A673 (cell line): ENCODE results near the gene SELENOI. TPM values are rescaled to one million over a fixed set of nuclear protein-coding genes. Genes with fewer than 3 reads are reported as not detected.
"Not testable (repeated sequence)": the region's sequence is repeated elsewhere in the genome, so short reads cannot be mapped to it uniquely, and the experiment has no call there.

Experiments used
- BruUV-seq: library from RNA; stranded (reverse); fragments of 400-500 nt; replicated peaks from 2 replicates; lab custom pipeline; 2021; lab: Mats Ljungman, UMichigan
- CTCF ChIA-PET: fragments of 300-600 bp; sonication (Branson Sonifier 250); formaldehyde crosslinking; loops from one replicate; lab custom pipeline; 2022; ENCODE audit warnings: antibody characterized with exemption; lab: Charles Lee
- POLR2A ChIA-PET: fragments of 300-600 bp; sonication (Branson Sonifier 250); formaldehyde crosslinking; loops from one replicate; lab custom pipeline; 2022; ENCODE audit warnings: antibody characterized with exemption; ENCODE audit not compliant: low non-redundant PET; lab: Charles Lee
- DNase-seq: peaks from one replicate; pipeline ENCODE4 v3.0.0-alpha.2; 2015; ENCODE audit warnings: low spot score
- H3K27ac ChIP-seq: fragments of 200-600 bp; sonication (generic); 2 replicates; pipeline ENCODE4 v1.5.1; 2016; ENCODE audit warnings: mixed run types, low read depth, mild to moderate bottlenecking, mixed read lengths, antibody characterized with exemption, low read length; ENCODE audit not compliant: poor library complexity, severe bottlenecking
- H3K27me3 ChIP-seq: fragments of 200-600 bp; sonication (generic); replicated peaks from 2 replicates; pipeline ENCODE4 v1.6.1; 2017; ENCODE audit warnings: mixed run types, low read depth, mild to moderate bottlenecking, mixed read lengths, antibody characterized with exemption, low read length; ENCODE audit not compliant: insufficient read depth, poor library complexity
- H3K36me3 ChIP-seq: fragments of 200-600 bp; sonication (generic); 2 replicates; pipeline ENCODE4 v1.6.1; 2016; ENCODE audit warnings: mixed run types, mild to moderate bottlenecking, mixed read lengths, antibody characterized with exemption, low read length; ENCODE audit not compliant: insufficient read depth, poor library complexity, severe bottlenecking
- H3K4me1 ChIP-seq: fragments of 200-600 bp; sonication (generic); 2 replicates; pipeline ENCODE4 v1.6.1; 2017; ENCODE audit warnings: mixed run types, mild to moderate bottlenecking, mixed read lengths, antibody characterized with exemption, low read length; ENCODE audit not compliant: insufficient read depth, poor library complexity, severe bottlenecking
- H3K4me3 ChIP-seq: fragments of 200-600 bp; sonication (generic); 2 replicates; pipeline ENCODE4 v1.5.1; 2016; ENCODE audit warnings: low read depth, mixed run types, mild to moderate bottlenecking, mixed read lengths, low read length; ENCODE audit not compliant: poor library complexity, severe bottlenecking
- H3K9me3 ChIP-seq: fragments of 200-600 bp; sonication (generic); 2 replicates; pipeline ENCODE4 v1.6.1; 2016; ENCODE audit warnings: mixed run types, low read depth, mild to moderate bottlenecking, mixed read lengths, antibody characterized with exemption, low read length; ENCODE audit not compliant: poor library complexity, severe bottlenecking
- CTCF ChIP-seq: fragments of 300-800, 200-600 bp; sonication (generic); conservative IDR thresholded peaks from 2 replicates; pipeline ENCODE4 v1.5.1; 2017; ENCODE audit warnings: low read depth, mild to moderate bottlenecking, antibody characterized with exemption, low read length, moderate library complexity, mixed read lengths
- EZH2 ChIP-seq: fragments of 200-600 bp; sonication (generic); IDR thresholded peaks from 2 replicates; pipeline ENCODE4 v1.6.1; 2017; ENCODE audit warnings: borderline replicate concordance, low read depth, mild to moderate bottlenecking, mixed read lengths, antibody characterized with exemption, low read length; ENCODE audit not compliant: poor library complexity, severe bottlenecking
- intact Hi-C: fragments of 100-400 bp; cut with micrococcal nuclease; formaldehyde crosslinking; loops from one replicate; pipeline ENCODE4 v1.10.0; 2022; ENCODE audit not compliant: unreplicated experiment
- total RNA-seq: library from RNA; stranded (reverse); gene quantifications from 2 replicates; pipeline ENCODE4 v1.2.3, GENCODE V29; 2021

Gene SELENOI
- total RNA-seq, 1 experiment from 2014 or later = 62.7 TPM

- Histone ChIP-seq H3K36me3 (no peaks in the 10 kb centered on the region), H3K9me3 (no peaks in the 10 kb centered on the region), H3K4me1 (peaks cover 30% of the 10 kb centered on the region), H3K4me3 (no peak overlapping the region), H3K27ac (no peak overlapping the region), H3K27me3 (no peaks in the 10 kb centered on the region)
- CTCF ChIA-PET = no interaction called here
- TF ChIP-seq CTCF (no peak), EZH2 (no peak)
- no TSS peak for BruUV-seq
- no peak for DNase-seq
- intact Hi-C loops = no loop called here
- POLR2A ChIA-PET = no interaction called here
These were observed 5.6 kb downstream of the SELENOI start for GRCh38 chr2:26351375-26352090.

- DNase-seq = no peak
- TF ChIP-seq EZH2 = no peak
- no peak for TF ChIP-seq CTCF
- intact Hi-C loops = no loop called here
- no peaks in the 10 kb centered on the region for H3K9me3 ChIP-seq
- no peak overlapping the region for H3K27ac ChIP-seq
- no peaks in the 10 kb centered on the region for H3K36me3 ChIP-seq
- H3K4me3 ChIP-seq = no peak overlapping the region
- POLR2A ChIA-PET = no interaction called here
- H3K27me3 ChIP-seq = no peaks in the 10 kb centered on the region
- BruUV-seq = no TSS peak
- CTCF ChIA-PET = no interaction called here
- peaks cover 35% of the 10 kb centered on the region for H3K4me1 ChIP-seq
These were observed 6.9 kb downstream of the SELENOI start for GRCh38 chr2:26352892-26353291.

GRCh38 chr2:26354469-26354868 is 8.5 kb downstream of the SELENOI start:
- intact Hi-C loops = not testable (repeated sequence)

More at GRCh38 chr2:26354469-26354868, 8.5 kb downstream of the SELENOI start:
- H3K27ac ChIP-seq, POLR2A ChIA-PET, CTCF ChIA-PET, BruUV-seq, H3K27me3 ChIP-seq, DNase-seq, H3K4me3 ChIP-seq, H3K9me3 ChIP-seq, H3K36me3 ChIP-seq: not testable (repeated sequence)
- peaks cover 33% of the 10 kb centered on the region for H3K4me1 ChIP-seq
